Natural killer cell (primary cell): ENCODE results near the gene FARS2. TPM values are rescaled to one million over a fixed set of nuclear protein-coding genes. Genes with fewer than 3 reads are reported as not detected.

Experiments
- ATAC-seq, 3 donors: fragments of 150-1000 bp in 2 of 3; fragments of 200-7000 bp in 1 of 3; cut with Tn5 transposase; 1 replicate in 1 of 3; 2 replicates in 2 of 3; pipeline ENCODE4 v1.10.0; 2021; ENCODE audit warnings: mild to moderate bottlenecking in 2 of 3, moderate library complexity in 2 of 3
- DNase-seq, 2 donors: peaks; one replicate each; pipeline versions ENCODE4 v3.0.0 to v3.0.0-alpha.2; 2013 to 2021; ENCODE audit warnings: mixed read lengths in 1 of 2
- H3K27ac ChIP-seq: one replicate; pipeline ENCODE4 v1.5.1; 2013; ENCODE audit warnings: mild to moderate bottlenecking, low read length
- H3K27me3 ChIP-seq: one replicate; pipeline ENCODE4 v1.6.1; 2013; ENCODE audit warnings: low read length; ENCODE audit not compliant: control insufficient read depth, insufficient read depth
- H3K36me3 ChIP-seq: one replicate; pipeline ENCODE4 v1.6.1; 2013; ENCODE audit warnings: low read length; ENCODE audit not compliant: control insufficient read depth, insufficient read depth
- H3K4me1 ChIP-seq: one replicate; pipeline ENCODE4 v1.6.1; 2013; ENCODE audit warnings: low read length; ENCODE audit not compliant: control insufficient read depth, insufficient read depth
- H3K4me3 ChIP-seq: one replicate; pipeline ENCODE4 v1.5.1; 2013; ENCODE audit warnings: low read length
- H3K9me3 ChIP-seq: one replicate; pipeline ENCODE4 v1.6.1; 2013; ENCODE audit warnings: low read length; ENCODE audit not compliant: control insufficient read depth, insufficient read depth
- H3K27ac Mint-ChIP-seq, 2 donors: one replicate each; pipeline ENCODE4 v1.8.0; 2022; ENCODE audit warnings: mild to moderate bottlenecking in 2 of 2, mixed read lengths in 2 of 2, moderate library complexity in 1 of 2
- H3K27me3 Mint-ChIP-seq, 2 donors: one replicate each; pipeline ENCODE4 v1.8.0; 2022; ENCODE audit warnings: low read depth in 2 of 2, mixed read lengths in 2 of 2
- H3K36me3 Mint-ChIP-seq: one replicate; pipeline ENCODE4 v1.8.0; 2022; ENCODE audit warnings: mixed read lengths
- H3K4me1 Mint-ChIP-seq, 2 donors: one replicate each; pipeline ENCODE4 v1.8.0; 2022; ENCODE audit warnings: mixed read lengths in 2 of 2
- H3K4me3 Mint-ChIP-seq: one replicate; pipeline ENCODE4 v1.8.0; 2022; ENCODE audit warnings: mild to moderate bottlenecking, moderate library complexity, mixed read lengths
- H3K9me3 Mint-ChIP-seq, 2 donors: one replicate each; pipeline ENCODE4 v1.8.0; 2022; ENCODE audit warnings: mixed read lengths in 2 of 2
- CTCF ChIP-seq: fragments of 200-600 bp; IDR thresholded peaks from one replicate; pipeline ENCODE4 v1.8.0; 2022; ENCODE audit warnings: antibody characterized with exemption
- WGBS: methylation state at CpG from one replicate; pipeline ENCODE4 v1.1.7; 2013; ENCODE audit warnings: missing lambda C conversion rate; ENCODE audit not compliant: insufficient coverage; 5-methylcytosine and 5-hydroxymethylcytosine counted together
- intact Hi-C: fragments of 100-400 bp; cut with micrococcal nuclease; formaldehyde crosslinking; loops from one replicate; pipeline ENCODE4 v1.14.2; 2022
- total RNA-seq, 4 donors: library from RNA; stranded (reverse); fragments of 120-200 nt in 1 of 4; gene quantifications; one replicate each; pipeline versions ENCODE4 v1.2.3 to v1.2.4, GENCODE V29; 2013 to 2022

Gene FARS2
- total RNA-seq, 3 donors from 2014 or later (not counting 1 experiment from before 2014, with no cell fraction given), result 15.3 to 24.8 (median 22.7) TPM

- Histone ChIP-seq H3K9me3 (no peaks in the 10 kb centered on the region), H3K4me1 (no peaks in the 10 kb centered on the region), H3K27ac (no peak overlapping the region), H3K4me3 (no peak overlapping the region), H3K27me3 (no peaks in the 10 kb centered on the region), H3K36me3 (no peaks in the 10 kb centered on the region)
- TF ChIP-seq CTCF, result no peak
- intact Hi-C loops, result no loop called here
- Mint-ChIP-seq H3K4me3 (no peak overlapping the region), H3K36me3 (no peaks in the 10 kb centered on the region), H3K4me1 (peaks cover 13 to 16% of the 10 kb centered on the region in 2 donors), H3K9me3 (no peaks in the 10 kb centered on the region), H3K27me3 (no peaks in the 10 kb centered on the region), H3K27ac (no peak overlapping the region)
- no peak for DNase-seq
- WGBS, result 34% methylated on average over 2 of the region's 2 CpGs
- no peak for ATAC-seq
Observed at GRCh38 chr6:5280920-5281319, 19.6 kb downstream of the FARS2 start.

GRCh38 chr6:5282191-5282623 lies 20.9 kb downstream of the FARS2 start:
- TF ChIP-seq CTCF, result no peak
- intact Hi-C loops, result no loop called here
- Histone ChIP-seq H3K27ac (no peak overlapping the region), H3K36me3 (no peaks in the 10 kb centered on the region), H3K4me3 (no peak overlapping the region), H3K4me1 (no peaks in the 10 kb centered on the region), H3K27me3 (no peaks in the 10 kb centered on the region), H3K9me3 (no peaks in the 10 kb centered on the region)
- no peaks in the 10 kb centered on the region for H3K27me3 Mint-ChIP-seq
- H3K27ac Mint-ChIP-seq, result no peak overlapping the region
- H3K9me3 Mint-ChIP-seq, result no peaks in the 10 kb centered on the region
- ATAC-seq, result no peak
- DNase-seq, result no peak
- no peaks in the 10 kb centered on the region for H3K36me3 Mint-ChIP-seq
- H3K4me1 Mint-ChIP-seq, result peaks cover 13 to 16% of the 10 kb centered on the region in 2 donors
- WGBS, result 94% methylated on average over 9 of the region's 9 CpGs
- no peak overlapping the region for H3K4me3 Mint-ChIP-seq

- Histone ChIP-seq H3K36me3 (no peaks in the 10 kb centered on the region), H3K9me3 (no peaks in the 10 kb centered on the region), H3K4me1 (no peaks in the 10 kb centered on the region), H3K27ac (no peak overlapping the region), H3K4me3 (no peak overlapping the region), H3K27me3 (no peaks in the 10 kb centered on the region)
- Mint-ChIP-seq H3K4me3 (no peak overlapping the region), H3K9me3 (no peaks in the 10 kb centered on the region), H3K4me1 (peaks cover 24 to 29% of the 10 kb centered on the region in 2 donors), H3K27me3 (no peaks in the 10 kb centered on the region), H3K36me3 (no peaks in the 10 kb centered on the region), H3K27ac (no peak overlapping the region)
- DNase-seq (no peak), ATAC-seq (no peak)
- WGBS, result 95% methylated on average over 6 of the region's 6 CpGs
- no peak for TF ChIP-seq CTCF
- intact Hi-C loops, result no loop called here
Observed at GRCh38 chr6:5285081-5285480, 23.8 kb downstream of the FARS2 start.

GRCh38 chr6:5285526-5285925 lies 24.2 kb downstream of the FARS2 start:
- H3K9me3 Mint-ChIP-seq, result no peaks in the 10 kb centered on the region

More at GRCh38 chr6:5285526-5285925, 24.2 kb downstream of the FARS2 start:
- ATAC-seq, result no peak
- no peaks in the 10 kb centered on the region for H3K27me3 ChIP-seq
- WGBS, result 98% methylated on average over 5 of the region's 5 CpGs
- Mint-ChIP-seq H3K4me1 (peaks cover 24 to 25% of the 10 kb centered on the region in 2 donors), H3K27ac (no peak overlapping the region), H3K4me3 (no peak overlapping the region), H3K27me3 (no peaks in the 10 kb centered on the region), H3K36me3 (no peaks in the 10 kb centered on the region)
- H3K9me3 ChIP-seq, result no peaks in the 10 kb centered on the region
- intact Hi-C loops, result no loop called here
- H3K4me3 ChIP-seq, result no peak overlapping the region
- DNase-seq, result no peak
- no peak overlapping the region for H3K27ac ChIP-seq
- no peak for TF ChIP-seq CTCF
- H3K4me1 ChIP-seq, result no peaks in the 10 kb centered on the region
- no peaks in the 10 kb centered on the region for H3K36me3 ChIP-seq
